HepG2 (cell line): ENCODE data around the gene NSD1. TPM values are rescaled to one million over a fixed set of nuclear protein-coding genes. Genes with fewer than 3 reads are reported as not detected.
A peak's percentile ranks its signal among the peaks of the same experiment; 100 is the strongest.

Experiments
- CHCHD3 ChIP-seq: sonication (generic); formaldehyde crosslinking; IDR thresholded peaks from 2 replicates; pipeline ENCODE4 v1.8.0; 2022; ENCODE audit warnings: mild to moderate bottlenecking, missing genetic modification reagents, moderate library complexity
- GLI4 ChIP-seq: sonication (generic); formaldehyde crosslinking; IDR thresholded peaks from 2 replicates; pipeline ENCODE4 v1.5.1; 2020; ENCODE audit warnings: missing genetic modification reagents, mild to moderate bottlenecking, moderate library complexity, borderline replicate concordance
- KIAA2018 ChIP-seq: sonication (generic); formaldehyde crosslinking; IDR thresholded peaks from 2 replicates; pipeline ENCODE4 v1.5.0; 2020; ENCODE audit warnings: mild to moderate bottlenecking, missing genetic modification reagents, borderline replicate concordance
- MEIS1 ChIP-seq: sonication (generic); formaldehyde crosslinking; IDR thresholded peaks from 2 replicates; pipeline ENCODE4 v1.9.0; 2021; ENCODE audit warnings: mild to moderate bottlenecking, missing genetic modification reagents, moderate library complexity, borderline replicate concordance
- NR2F1 ChIP-seq, 2 experiments: fragments of 450-650 bp in 1 of 2; formaldehyde crosslinking in 1 of 2; IDR thresholded peaks; 2 replicates each; pipeline versions ENCODE4 v1.5.0 to v1.6.1; 2016 to 2020; ENCODE audit warnings: mild to moderate bottlenecking in 1 of 2, missing compliant biosample characterization in 1 of 2, missing genetic modification reagents in 1 of 2, moderate library complexity in 1 of 2
- POLR2G ChIP-seq: fragments of 200-400 bp; formaldehyde crosslinking; IDR thresholded peaks from 2 replicates; pipeline ENCODE4 v1.6.1; 2018; ENCODE audit warnings: mild to moderate bottlenecking, low read depth, low read length, moderate library complexity
- SMAD1 ChIP-seq: sonication (generic); formaldehyde crosslinking; IDR thresholded peaks from 2 replicates; pipeline ENCODE4 v1.4.0; 2020; ENCODE audit warnings: missing genetic modification reagents, low read depth, mild to moderate bottlenecking, borderline replicate concordance
- SMC3 ChIP-seq: IDR thresholded peaks from 2 replicates; pipeline ENCODE4 v1.6.1; 2011; ENCODE audit warnings: low read length, improper control_type of control experiment
- SNRNP70 ChIP-seq: fragments of 200-400 bp; formaldehyde crosslinking; IDR thresholded peaks from 2 replicates; pipeline ENCODE4 v1.6.1; 2017; ENCODE audit warnings: mild to moderate bottlenecking, low read depth, low read length, moderate library complexity
- U2AF1 ChIP-seq: fragments of 200-400 bp; formaldehyde crosslinking; optimal IDR thresholded peaks from 2 replicates; pipeline ENCODE3; 2017; ENCODE audit warnings: mild to moderate bottlenecking, low read depth, low read length
- ZNF253 ChIP-seq: sonication (generic); formaldehyde crosslinking; IDR thresholded peaks from 2 replicates; pipeline ENCODE4 v1.8.0; 2022; ENCODE audit warnings: mild to moderate bottlenecking, missing genetic modification reagents, borderline replicate concordance
- ZNF343 ChIP-seq: sonication (generic); formaldehyde crosslinking; IDR thresholded peaks from 2 replicates; pipeline ENCODE4 v1.4.0; 2020; ENCODE audit warnings: mild to moderate bottlenecking, missing genetic modification reagents
- ZNF484 ChIP-seq: sonication (generic); formaldehyde crosslinking; IDR thresholded peaks from 2 replicates; pipeline ENCODE4 v1.5.1; 2020; ENCODE audit warnings: mild to moderate bottlenecking, low read depth, missing genetic modification reagents, borderline replicate concordance
- ZNF530 ChIP-seq: sonication (generic); formaldehyde crosslinking; IDR thresholded peaks from 2 replicates; pipeline ENCODE4 v1.5.0; 2020; ENCODE audit warnings: low read depth, mild to moderate bottlenecking, missing genetic modification reagents
- ZNF788 ChIP-seq: sonication (generic); formaldehyde crosslinking; IDR thresholded peaks from 2 replicates; pipeline ENCODE4 v1.5.0; 2020; ENCODE audit warnings: mild to moderate bottlenecking, missing genetic modification reagents, borderline replicate concordance
- polyA plus RNA-seq, 8 experiments: library from polyadenylated mRNA; depleted of rRNA in 3 of 8; stranded (reverse) in 7 of 8; unstranded in 1 of 8; fragments of >200 nt; fragmentation: Illumina TruSeq in 4 of 8; extraction: Trizol in 4 of 8; gene quantifications; 2 replicates each; pipeline versions ENCODE4 v1.2.1 to v1.2.3, GENCODE V29; 2011 to 2016; ENCODE audit warnings: low read depth in 4 of 8, missing spikeins in 1 of 8, mixed read lengths in 1 of 8; ENCODE audit not compliant: insufficient read depth in 1 of 8
- total RNA-seq, 5 experiments: library from RNA; depleted of rRNA; stranded (reverse); fragments of >200 nt; fragmentation: Illumina TruSeq; extraction: Trizol; gene quantifications; 2 replicates each; pipeline ENCODE4 v1.2.3, GENCODE V29; 2016; ENCODE audit warnings: low read depth in 1 of 5
- TF ChIP-seq, protein P1 (sequence below): sonication (generic); formaldehyde crosslinking; conservative IDR thresholded peaks from 2 replicates; pipeline ENCODE4 v1.4.0; 2020; ENCODE audit warnings: mild to moderate bottlenecking, missing genetic modification reagents, moderate library complexity

NSD1 gene
- total and polyA plus RNA-seq, 2 of the 13 experiments (the other 11 are each of a cell fraction or from before 2014, with no cell fraction given): 0.01 to 0.09 TPM

DNA sequence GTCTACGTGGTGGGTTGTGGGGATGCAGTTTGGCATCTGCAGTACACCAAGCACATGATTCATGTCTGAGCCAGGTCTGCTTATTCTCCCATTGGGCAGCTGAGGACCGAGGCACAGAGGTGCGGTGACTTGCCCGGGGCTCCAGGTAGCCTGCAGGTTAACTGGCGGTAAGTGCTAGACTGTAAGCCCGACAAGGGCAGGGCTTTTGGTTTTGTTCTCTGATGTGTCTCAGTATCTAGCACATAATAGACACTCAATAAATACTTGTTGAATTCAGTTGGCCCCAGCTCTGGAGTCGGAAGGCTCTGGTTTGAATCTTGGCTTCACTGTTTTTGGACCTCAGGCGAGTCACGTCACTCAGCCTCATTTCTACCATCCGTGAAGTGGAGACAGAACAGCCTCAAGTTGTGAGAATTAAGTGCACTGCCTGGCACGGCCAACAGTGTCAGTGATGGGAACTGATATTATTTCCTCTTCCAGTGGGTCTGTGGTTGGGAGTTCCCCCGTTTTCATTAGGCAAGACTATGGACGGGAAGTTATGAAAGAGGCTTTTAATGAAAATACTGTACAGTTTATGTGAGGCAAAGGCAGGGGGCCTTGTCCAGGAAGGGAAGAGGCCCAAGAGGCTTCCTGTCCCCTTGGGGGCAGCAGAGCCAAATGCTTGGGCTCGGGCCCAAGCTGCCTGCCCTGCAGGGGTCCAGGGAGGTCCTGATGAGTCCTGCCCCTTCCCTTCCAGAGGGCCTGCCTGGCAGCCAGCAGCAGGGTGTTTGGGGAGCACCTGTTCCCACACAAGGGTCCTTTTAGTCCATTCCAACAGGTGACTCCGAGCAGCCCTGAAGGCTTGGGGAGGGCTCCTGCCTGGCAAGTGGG lies 173.3 kb downstream of the NSD1 start (continued):
- TF ChIP-seq KIAA2018 (CRISPR knock-in tag): no peak
- TF ChIP-seq POLR2G: peak; percentile 72
- no peak for TF ChIP-seq CHCHD3 (CRISPR knock-in tag)
- TF ChIP-seq ZNF530: no peak
- TF ChIP-seq MEIS1 (CRISPR knock-in tag): no peak
- TF ChIP-seq SMAD1 (CRISPR knock-in tag): no peak
- TF ChIP-seq ZNF484 (CRISPR knock-in tag): no peak
- TF ChIP-seq U2AF1: no peak
- TF ChIP-seq SNRNP70: no peak
- TF ChIP-seq ZNF343 (CRISPR knock-in tag): no peak
- no peak for TF ChIP-seq ZNF253
- no peak for TF ChIP-seq GLI4
- TF ChIP-seq, protein P1, sequence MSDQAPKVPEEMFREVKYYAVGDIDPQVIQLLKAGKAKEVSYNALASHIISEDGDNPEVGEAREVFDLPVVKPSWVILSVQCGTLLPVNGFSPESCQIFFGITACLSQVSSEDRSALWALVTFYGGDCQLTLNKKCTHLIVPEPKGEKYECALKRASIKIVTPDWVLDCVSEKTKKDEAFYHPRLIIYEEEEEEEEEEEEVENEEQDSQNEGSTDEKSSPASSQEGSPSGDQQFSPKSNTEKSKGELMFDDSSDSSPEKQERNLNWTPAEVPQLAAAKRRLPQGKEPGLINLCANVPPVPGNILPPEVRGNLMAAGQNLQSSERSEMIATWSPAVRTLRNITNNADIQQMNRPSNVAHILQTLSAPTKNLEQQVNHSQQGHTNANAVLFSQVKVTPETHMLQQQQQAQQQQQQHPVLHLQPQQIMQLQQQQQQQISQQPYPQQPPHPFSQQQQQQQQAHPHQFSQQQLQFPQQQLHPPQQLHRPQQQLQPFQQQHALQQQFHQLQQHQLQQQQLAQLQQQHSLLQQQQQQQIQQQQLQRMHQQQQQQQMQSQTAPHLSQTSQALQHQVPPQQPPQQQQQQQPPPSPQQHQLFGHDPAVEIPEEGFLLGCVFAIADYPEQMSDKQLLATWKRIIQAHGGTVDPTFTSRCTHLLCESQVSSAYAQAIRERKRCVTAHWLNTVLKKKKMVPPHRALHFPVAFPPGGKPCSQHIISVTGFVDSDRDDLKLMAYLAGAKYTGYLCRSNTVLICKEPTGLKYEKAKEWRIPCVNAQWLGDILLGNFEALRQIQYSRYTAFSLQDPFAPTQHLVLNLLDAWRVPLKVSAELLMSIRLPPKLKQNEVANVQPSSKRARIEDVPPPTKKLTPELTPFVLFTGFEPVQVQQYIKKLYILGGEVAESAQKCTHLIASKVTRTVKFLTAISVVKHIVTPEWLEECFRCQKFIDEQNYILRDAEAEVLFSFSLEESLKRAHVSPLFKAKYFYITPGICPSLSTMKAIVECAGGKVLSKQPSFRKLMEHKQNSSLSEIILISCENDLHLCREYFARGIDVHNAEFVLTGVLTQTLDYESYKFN (CRISPR knock-in tag): no peak
- TF ChIP-seq ZNF788 (CRISPR knock-in tag): no peak
- TF ChIP-seq SMC3: no peak
- TF ChIP-seq NR2F1 (CRISPR knock-in tag; IDR thresholded peaks at IDR 0.05): no peak
